OCI-LY3 (cell line): ENCODE data around the gene ZBED1.

Source experiments
- H2AFZ ChIP-seq: fragments of 200-600, 300-600 bp; shearing (Covaris generic); 2 replicates; pipeline ENCODE4 v1.6.0; 2014; ENCODE audit warnings: antibody characterized with exemption, low read depth, low read length
- H3K27ac ChIP-seq: fragments of 200-600, 300-600 bp; sonication (generic); 2 replicates; pipeline ENCODE4 v1.5.1; 2014; ENCODE audit warnings: mild to moderate bottlenecking, low read length, moderate library complexity, mixed read lengths
- H3K27me3 ChIP-seq: fragments of 200-600, 300-600 bp; sonication (generic); 2 replicates; pipeline ENCODE4 v1.6.1; 2014; ENCODE audit warnings: low read depth, low read length, mixed read lengths
- H3K36me3 ChIP-seq: fragments of 200-600, 300-600 bp; sonication (generic); replicated peaks from 2 replicates; pipeline ENCODE3; 2014; ENCODE audit warnings: low read depth, low read length, mixed read lengths
- H3K4me1 ChIP-seq: fragments of 300-600, 200-600 bp; sonication (generic); 2 replicates; pipeline ENCODE4 v1.6.1; 2014; ENCODE audit warnings: low read length, mixed read lengths
- H3K4me2 ChIP-seq: fragments of 200-600, 300-600 bp; sonication (generic); 2 replicates; pipeline ENCODE4 v1.6.1; 2014; ENCODE audit warnings: low read length, mixed read lengths
- H3K4me3 ChIP-seq: fragments of 300-600, 200-600 bp; sonication (generic); 2 replicates; pipeline ENCODE4 v1.5.1; 2014; ENCODE audit warnings: antibody characterized with exemption, mild to moderate bottlenecking, low read length, moderate library complexity
- H3K79me2 ChIP-seq: fragments of 300-600, 200-600 bp; shearing (Covaris generic); 2 replicates; pipeline ENCODE4 v1.6.1; 2014; ENCODE audit warnings: mild to moderate bottlenecking, low read length, mixed read lengths
- H3K9ac ChIP-seq: fragments of 300-600, 200-600 bp; shearing (Covaris generic); 2 replicates; pipeline ENCODE4 v1.6.0; 2014; ENCODE audit warnings: mild to moderate bottlenecking, low read length, moderate library complexity
- H3K9me3 ChIP-seq: fragments of 200-600, 300-600 bp; shearing (Covaris generic); 2 replicates; pipeline ENCODE4 v1.6.1; 2014; ENCODE audit warnings: low read length, mixed read lengths; ENCODE audit not compliant: insufficient read depth
- H4K20me1 ChIP-seq: fragments of 200-600, 300-600 bp; sonication (generic); 2 replicates; pipeline ENCODE4 v1.6.1; 2016; ENCODE audit warnings: low read length, mixed read lengths; ENCODE audit not compliant: insufficient read depth
- EZH2phosphoT487 ChIP-seq: fragments of 200-600 bp; shearing (Covaris generic); IDR thresholded peaks from 2 replicates; pipeline ENCODE4 v1.6.1; 2018; ENCODE audit warnings: antibody characterized with exemption, mixed run types, low read depth
- TF ChIP-seq, protein P1 (sequence below): fragments of 200-600, 300-600 bp; sonication (generic); IDR thresholded peaks from 2 replicates; pipeline ENCODE4 v1.5.1; 2014; ENCODE audit warnings: antibody characterized with exemption, low read length, low read depth

ZBED1 gene

DNA sequence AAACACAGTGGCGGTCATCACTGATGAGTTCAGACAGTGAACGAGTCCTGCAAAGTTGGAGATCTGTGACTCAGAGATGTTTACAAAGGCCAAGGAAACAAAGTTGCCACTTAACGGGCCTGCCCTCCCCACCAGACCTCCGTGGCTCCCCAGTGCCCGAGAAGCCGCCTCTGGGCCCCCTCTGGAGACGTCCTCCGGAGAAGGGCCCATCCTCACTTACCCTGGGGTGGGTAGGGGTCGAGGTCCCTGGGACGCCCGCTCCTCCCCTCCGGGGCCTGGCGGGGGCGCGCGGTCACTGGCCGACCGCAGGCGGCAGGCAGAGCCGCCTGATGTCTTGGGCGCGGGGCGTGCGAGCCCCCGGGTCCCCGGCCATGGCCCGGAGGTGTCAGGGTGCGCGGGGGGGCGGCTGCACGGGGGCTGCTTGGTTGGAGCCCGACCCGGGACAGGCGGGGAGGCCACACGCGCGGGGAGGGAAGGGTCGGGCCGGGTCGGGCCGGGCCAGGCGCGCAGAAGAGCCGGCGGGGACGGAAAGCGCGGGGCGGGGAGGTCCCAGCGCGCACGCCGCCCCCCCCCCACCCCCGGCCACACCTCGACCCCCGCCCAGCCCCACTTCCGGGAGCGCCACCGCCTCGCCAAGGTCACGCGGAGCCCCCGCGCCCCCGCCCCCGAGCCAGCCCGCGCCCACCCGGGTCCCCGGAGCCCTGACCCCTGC is 529 bp downstream of the ZBED1 start:
- TF ChIP-seq, protein P1, sequence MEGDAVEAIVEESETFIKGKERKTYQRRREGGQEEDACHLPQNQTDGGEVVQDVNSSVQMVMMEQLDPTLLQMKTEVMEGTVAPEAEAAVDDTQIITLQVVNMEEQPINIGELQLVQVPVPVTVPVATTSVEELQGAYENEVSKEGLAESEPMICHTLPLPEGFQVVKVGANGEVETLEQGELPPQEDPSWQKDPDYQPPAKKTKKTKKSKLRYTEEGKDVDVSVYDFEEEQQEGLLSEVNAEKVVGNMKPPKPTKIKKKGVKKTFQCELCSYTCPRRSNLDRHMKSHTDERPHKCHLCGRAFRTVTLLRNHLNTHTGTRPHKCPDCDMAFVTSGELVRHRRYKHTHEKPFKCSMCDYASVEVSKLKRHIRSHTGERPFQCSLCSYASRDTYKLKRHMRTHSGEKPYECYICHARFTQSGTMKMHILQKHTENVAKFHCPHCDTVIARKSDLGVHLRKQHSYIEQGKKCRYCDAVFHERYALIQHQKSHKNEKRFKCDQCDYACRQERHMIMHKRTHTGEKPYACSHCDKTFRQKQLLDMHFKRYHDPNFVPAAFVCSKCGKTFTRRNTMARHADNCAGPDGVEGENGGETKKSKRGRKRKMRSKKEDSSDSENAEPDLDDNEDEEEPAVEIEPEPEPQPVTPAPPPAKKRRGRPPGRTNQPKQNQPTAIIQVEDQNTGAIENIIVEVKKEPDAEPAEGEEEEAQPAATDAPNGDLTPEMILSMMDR = peak; percentile 51
- TF ChIP-seq EZH2phosphoT487 = no peak
- Histone ChIP-seq H3K9me3 (no peaks in the 10 kb centered on the region), H3K9ac (peak overlapping the region; percentile 97), H3K4me2 (peak overlapping the region; percentile 82), H4K20me1 (peaks cover 32% of the 10 kb centered on the region), H3K27ac (peak overlapping the region; percentile 69), H3K4me3 (peak overlapping the region; percentile 95), H3K36me3 (peaks cover 22% of the 10 kb centered on the region), H3K4me1 (peaks cover 35% of the 10 kb centered on the region), H3K79me2 (peaks cover 51% of the 10 kb centered on the region), H2AFZ (no peak overlapping the region), H3K27me3 (no peaks in the 10 kb centered on the region)

DNA sequence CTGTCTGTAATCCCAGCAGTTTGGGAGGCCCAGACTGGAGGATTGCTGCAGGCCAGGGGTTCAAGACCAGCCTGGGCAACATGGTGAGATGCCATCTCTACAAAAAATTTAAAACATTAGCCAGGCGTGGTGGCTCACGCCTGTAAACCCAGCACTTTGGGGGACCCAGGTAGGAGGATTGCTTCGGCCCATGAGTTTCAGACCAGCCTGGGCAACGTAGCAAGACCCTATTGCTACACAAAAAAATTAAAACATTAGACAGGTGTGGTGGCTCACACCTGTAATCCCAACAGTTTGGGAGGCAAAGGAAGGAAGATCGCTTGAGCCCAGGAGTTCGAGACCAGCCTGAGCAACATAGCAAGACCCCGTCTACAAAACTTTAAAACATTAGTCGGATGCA is 1.3 kb downstream of the ZBED1 start:
- peak overlapping the region; percentile 69 for H3K27ac ChIP-seq
- peaks cover 35% of the 10 kb centered on the region for H3K4me1 ChIP-seq
- H3K79me2 ChIP-seq = peaks cover 58% of the 10 kb centered on the region
- H3K36me3 ChIP-seq = peaks cover 22% of the 10 kb centered on the region
- H3K9me3 ChIP-seq = no peaks in the 10 kb centered on the region
- peaks cover 32% of the 10 kb centered on the region for H4K20me1 ChIP-seq
- H3K4me3 ChIP-seq = peak overlapping the region; percentile 95
- H3K4me2 ChIP-seq = peak overlapping the region; percentile 82
- H2AFZ ChIP-seq = no peak overlapping the region
- no peaks in the 10 kb centered on the region for H3K27me3 ChIP-seq
- TF ChIP-seq, protein P1 = no peak
- TF ChIP-seq EZH2phosphoT487 = no peak
- H3K9ac ChIP-seq = peak overlapping the region; percentile 97

DNA sequence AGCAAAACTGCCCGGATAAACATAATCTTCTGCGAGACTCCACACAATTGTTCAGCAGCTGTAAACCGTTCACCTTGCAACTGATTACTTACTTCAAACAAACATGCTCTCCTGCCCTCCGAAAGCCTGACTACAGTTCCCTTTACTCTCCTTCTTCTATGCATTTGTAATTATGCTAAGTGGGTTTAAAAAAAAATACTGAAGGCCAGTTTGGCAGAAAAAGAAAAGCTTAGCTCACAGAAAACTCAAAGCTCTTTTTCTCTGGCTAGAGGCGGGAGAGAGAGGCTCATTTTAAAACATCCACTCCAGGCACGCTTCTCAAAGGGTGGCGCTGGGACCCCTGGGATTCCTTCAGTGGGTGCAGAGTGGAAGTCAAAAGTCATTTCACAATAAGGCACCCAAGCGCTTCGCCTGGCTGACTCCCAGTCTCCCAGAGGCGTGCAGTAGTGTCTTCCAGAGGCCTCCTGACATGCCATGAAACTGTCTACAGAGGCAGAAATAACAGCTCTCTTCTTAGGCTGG is 1.9 kb downstream of the ZBED1 start:
- Histone ChIP-seq H3K79me2 (peaks cover 65% of the 10 kb centered on the region), H2AFZ (no peak overlapping the region), H3K4me2 (peak overlapping the region; percentile 82), H3K9ac (peak overlapping the region; percentile 97), H3K4me1 (peaks cover 35% of the 10 kb centered on the region), H3K27me3 (no peaks in the 10 kb centered on the region), H3K27ac (peak overlapping the region; percentile 69), H3K9me3 (no peaks in the 10 kb centered on the region), H3K36me3 (peaks cover 22% of the 10 kb centered on the region), H3K4me3 (peak overlapping the region; percentile 95), H4K20me1 (peaks cover 32% of the 10 kb centered on the region)
- no peak for TF ChIP-seq EZH2phosphoT487
- TF ChIP-seq, protein P1 = no peak

DNA sequence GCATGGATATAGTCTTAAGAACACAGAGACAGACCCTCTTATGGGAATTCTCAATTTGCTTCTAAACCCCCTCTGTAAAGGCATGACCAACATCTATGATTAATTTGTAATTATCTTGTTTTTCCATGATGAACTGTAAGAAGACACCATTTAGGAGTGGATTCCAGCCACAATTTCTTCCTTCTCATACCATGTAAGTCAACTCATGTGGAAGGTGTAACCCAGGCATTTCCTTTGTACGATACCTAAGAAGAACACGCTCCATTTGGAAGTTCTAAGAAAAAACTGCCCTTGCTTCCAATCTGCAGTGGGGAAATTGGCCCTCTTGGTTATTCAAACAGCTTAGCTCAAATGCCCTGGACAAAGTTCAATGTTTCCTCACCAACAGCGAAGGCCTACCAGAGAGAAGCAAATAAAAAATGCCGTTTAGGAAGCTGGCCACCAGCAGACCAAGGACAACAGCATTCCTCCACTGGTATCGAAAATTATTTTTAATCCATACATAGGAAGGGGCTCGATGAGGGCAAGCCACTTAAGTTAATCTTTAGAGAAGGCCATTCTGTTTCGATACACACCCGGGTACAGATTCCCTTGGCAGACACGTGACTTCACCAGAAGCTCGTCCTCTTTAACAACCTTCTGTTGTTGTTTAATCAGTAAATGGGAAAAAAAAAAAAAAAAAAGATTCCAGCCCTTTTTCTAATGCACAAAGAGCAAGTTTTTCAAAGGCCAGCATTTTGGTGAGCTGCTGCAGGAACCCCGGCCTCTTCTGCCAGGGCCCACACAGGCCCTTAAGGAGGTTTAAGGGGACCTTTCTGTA is 2.6 kb downstream of the ZBED1 start:
- Histone ChIP-seq H3K9me3 (no peaks in the 10 kb centered on the region), H3K4me2 (peak overlapping the region; percentile 82), H3K4me3 (peak overlapping the region; percentile 95), H3K79me2 (peaks cover 72% of the 10 kb centered on the region), H4K20me1 (peaks cover 36% of the 10 kb centered on the region), H3K36me3 (peaks cover 22% of the 10 kb centered on the region), H3K4me1 (peaks cover 35% of the 10 kb centered on the region), H3K27me3 (no peaks in the 10 kb centered on the region), H3K9ac (peak overlapping the region; percentile 97), H2AFZ (no peak overlapping the region), H3K27ac (peak overlapping the region; percentile 69)
- TF ChIP-seq, protein P1 = no peak
- no peak for TF ChIP-seq EZH2phosphoT487
